GM12878 (cell line): Measurements from ENCODE around the gene KCNN3. TPM values are rescaled to one million over a fixed set of nuclear protein-coding genes. Genes with fewer than 3 reads are reported as not detected.

Experiments
- ATAC-seq: fragments of 200-7000 bp; cut with Tn5 transposase; 3 replicates; pipeline ENCODE4 v1.9.1; 2020; ENCODE audit warnings: mild to moderate bottlenecking, moderate library complexity
- BruUV-seq: library from RNA; stranded (reverse); fragments of 400-500 nt; replicated peaks from 2 replicates; lab custom pipeline; 2021; lab: Mats Ljungman, UMichigan
- CTCF ChIA-PET: fragments of 300-600 bp; sonication (Branson Sonifier 250); formaldehyde crosslinking; extraction: SDS; loops from one replicate; lab custom pipeline; 2021; ENCODE audit warnings: inconsistent platforms; lab: Yijun Ruan, JAX
- POLR2A ChIA-PET: fragments of 350-600 bp; formaldehyde crosslinking; extraction: SDS; loops from one replicate; lab custom pipeline; 2021; ENCODE audit warnings: inconsistent platforms; lab: Charles Lee
- RAD21 ChIA-PET: fragments of 300-600 bp; sonication (Branson Sonifier 250); formaldehyde crosslinking; loops from one replicate; lab custom pipeline; 2023; ENCODE audit warnings: antibody characterized with exemption; ENCODE audit not compliant: unreplicated experiment; lab: Charles Lee
- SMC1A ChIA-PET: fragments of 300-600 bp; sonication (Branson Sonifier 250); formaldehyde crosslinking; loops from one replicate; lab custom pipeline; 2023; ENCODE audit not compliant: unreplicated experiment, uncharacterized antibody; lab: Charles Lee
- DNase-seq: peaks from one replicate; pipeline ENCODE4 v3.0.0-alpha.2; 2011; ENCODE audit warnings: low read depth, low spot score
- FAIRE-seq: peaks from 3 replicates; lab custom pipeline; 2011; peaks lifted over from hg19 to GRCh38; lab: Jason Lieb, UNC
- H2AFZ ChIP-seq: 2 replicates; pipeline ENCODE4 v1.6.0; 2011; ENCODE audit warnings: low read depth, low read length, control low read depth; ENCODE audit not compliant: control insufficient read depth
- H3K27ac ChIP-seq: 2 replicates; pipeline ENCODE4 v1.5.1; 2011; ENCODE audit warnings: control low read depth; ENCODE audit not compliant: control insufficient read depth, insufficient read depth
- H3K27me3 ChIP-seq, 2 experiments: replicated peaks in 1 of 2; 2 replicates each; pipeline versions ENCODE4 v1.6.0 to v1.6.1; 2011; ENCODE audit warnings: low read length in 1 of 2; ENCODE audit not compliant: control insufficient read depth in 2 of 2, insufficient read depth in 2 of 2
- H3K36me3 ChIP-seq, 2 experiments: 2 replicates each; pipeline ENCODE4 v1.5.1; 2011; ENCODE audit warnings: low read length in 1 of 2; ENCODE audit not compliant: control insufficient read depth in 2 of 2, insufficient read depth in 2 of 2
- H3K4me1 ChIP-seq: 2 replicates; pipeline ENCODE4 v1.6.1; 2011; ENCODE audit warnings: mild to moderate bottlenecking, low read length, moderate library complexity, mixed read lengths; ENCODE audit not compliant: control insufficient read depth, insufficient read depth
- H3K4me2 ChIP-seq: 2 replicates; pipeline ENCODE4 v1.6.0; 2011; ENCODE audit warnings: control low read depth; ENCODE audit not compliant: control insufficient read depth, insufficient read depth
- H3K4me3 ChIP-seq: fragments of 200-600 bp; sonication (generic); 2 replicates; pipeline ENCODE4 v1.5.1; 2016
- H3K79me2 ChIP-seq: 2 replicates; pipeline ENCODE4 v1.6.0; 2011; ENCODE audit warnings: low read length; ENCODE audit not compliant: control insufficient read depth, insufficient read depth
- H3K9ac ChIP-seq: 2 replicates; pipeline ENCODE4 v1.8.0; 2011; ENCODE audit warnings: low read length, control low read depth, mixed read lengths; ENCODE audit not compliant: control insufficient read depth, insufficient read depth
- H3K9me3 ChIP-seq: replicated peaks from 3 replicates; pipeline ENCODE4 v1.5.1; 2011; ENCODE audit warnings: mild to moderate bottlenecking, low read length; ENCODE audit not compliant: control insufficient read depth, insufficient read depth
- H4K20me1 ChIP-seq: 2 replicates; pipeline ENCODE4 v1.6.0; 2011; ENCODE audit not compliant: control insufficient read depth, insufficient read depth
- CBX3 ChIP-seq: fragments of 200-600 bp; sonication (generic); IDR thresholded peaks from 2 replicates; pipeline ENCODE4 v1.6.1; 2016; ENCODE audit warnings: low read depth, borderline replicate concordance
- CBX5 ChIP-seq: sonication (generic); IDR thresholded peaks from 2 replicates; pipeline ENCODE4 v1.6.1; 2016; ENCODE audit warnings: low read depth, moderate library complexity, mild to moderate bottlenecking, inconsistent platforms
- EGR1 ChIP-seq, 2 experiments: IDR thresholded peaks; 1 replicate in 1 of 2; 2 replicates in 1 of 2; pipeline ENCODE4 v1.6.1; 2011 to 2012; ENCODE audit warnings: low read depth in 2 of 2, low read length in 2 of 2, borderline replicate concordance in 1 of 2, mild to moderate bottlenecking in 1 of 2, moderate library complexity in 1 of 2
- GATAD2B ChIP-seq: fragments of 450-650 bp; conservative IDR thresholded peaks from 2 replicates; pipeline ENCODE4 v1.6.1; 2017; ENCODE audit warnings: low read depth, mild to moderate bottlenecking, moderate library complexity
- HCFC1 ChIP-seq: fragments of 150-350 bp; IDR thresholded peaks from 2 replicates; pipeline ENCODE4 v1.6.1; 2014; ENCODE audit warnings: low read length
- IRF4 ChIP-seq: IDR thresholded peaks from 2 replicates; pipeline ENCODE4 v1.6.1; 2011; ENCODE audit warnings: low read depth, low read length
- JUND ChIP-seq: IDR thresholded peaks from 2 replicates; pipeline ENCODE4 v1.6.1; 2012; ENCODE audit warnings: low read depth, mild to moderate bottlenecking, low read length, improper control_type of control experiment, moderate library complexity
- KAT2A ChIP-seq: conservative IDR thresholded peaks from 2 replicates; pipeline ENCODE4 v1.6.1; 2011; ENCODE audit warnings: low read depth, low read length; ENCODE audit not compliant: control insufficient read depth
- KLF5 ChIP-seq: fragments of 450-650 bp; IDR thresholded peaks from 2 replicates; pipeline ENCODE4 v1.6.1; 2014; ENCODE audit warnings: mild to moderate bottlenecking; ENCODE audit not compliant: partially characterized antibody
- MLLT1 ChIP-seq: fragments of 450-650 bp; IDR thresholded peaks from 2 replicates; pipeline ENCODE4 v1.6.1; 2016; ENCODE audit warnings: mild to moderate bottlenecking
- NR2C1 ChIP-seq: fragments of 450-650 bp; IDR thresholded peaks from 2 replicates; pipeline ENCODE4 v1.6.1; 2017; ENCODE audit warnings: antibody characterized with exemption, mild to moderate bottlenecking, moderate library complexity
- RBBP5 ChIP-seq: fragments of 200-600 bp; sonication (generic); conservative IDR thresholded peaks from 2 replicates; pipeline ENCODE4 v1.6.1; 2016
- SREBF1 ChIP-seq: IDR thresholded peaks from 2 replicates; pipeline ENCODE4 v1.6.1; 2012; ENCODE audit warnings: mild to moderate bottlenecking, low read length
- STAT1 ChIP-seq: fragments of 450-650 bp; conservative IDR thresholded peaks from 2 replicates; pipeline ENCODE4 v1.6.1; 2014; ENCODE audit warnings: antibody characterized with exemption, mild to moderate bottlenecking
- WRNIP1 ChIP-seq: IDR thresholded peaks from 2 replicates; pipeline ENCODE4 v1.6.1; 2011; ENCODE audit warnings: low read depth, low read length, improper control_type of control experiment, borderline replicate concordance
- ZNF384 ChIP-seq: IDR thresholded peaks from 2 replicates; pipeline ENCODE4 v1.6.1; 2012; ENCODE audit warnings: low read depth, mild to moderate bottlenecking, low read length, improper control_type of control experiment, borderline replicate concordance
- ZNF622 ChIP-seq: fragments of 450-650 bp; IDR thresholded peaks from 2 replicates; pipeline ENCODE4 v1.6.1; 2017; ENCODE audit warnings: mild to moderate bottlenecking, inconsistent platforms
- WGBS: methylation state at CpG from one replicate; pipeline ENCODE4 v1.1.6; 2016; ENCODE audit warnings: low lambda C conversion rate; ENCODE audit not compliant: insufficient replicate concordance, insufficient coverage; ENCODE audit errors: missing lambda C conversion rate; 5-methylcytosine and 5-hydroxymethylcytosine counted together
- in situ Hi-C: fragments of 300-500 bp; cut with MboI; formaldehyde crosslinking; loops from 9 replicates; pipeline ENCODE4 v1.14.3; 2018; ENCODE audit warnings: mixed read lengths
- intact Hi-C: fragments of 100-400 bp; cut with micrococcal nuclease; formaldehyde crosslinking; loops from one replicate; pipeline ENCODE4 v1.14.2; 2022; ENCODE audit not compliant: unreplicated experiment
- polyA plus RNA-seq, 11 experiments: library from polyadenylated mRNA; depleted of rRNA in 4 of 11; unstranded in 6 of 11; stranded (reverse) in 5 of 11; fragments of >200 nt; fragmentation: Nextera tagmentation in 4 of 11; fragmentation: Illumina TruSeq in 1 of 11; extraction: Ambion mirVana in 4 of 11; extraction: Trizol in 1 of 11; gene quantifications; 1 replicate in 1 of 11; 2 replicates in 10 of 11; pipeline versions ENCODE4 v1.2.1 to v1.2.3, GENCODE V29; 2011 to 2016; ENCODE audit warnings: inconsistent platforms in 2 of 11, missing spikeins in 2 of 11, low read depth in 1 of 11
- total RNA-seq, 4 experiments: library from RNA; depleted of rRNA in 3 of 4; stranded (reverse); fragments of >200 nt in 3 of 4; fragmentation: Illumina TruSeq in 1 of 4; extraction: Trizol in 1 of 4; gene quantifications; 2 replicates each; pipeline versions ENCODE4 v1.2.1 to v1.2.3, GENCODE V29; 2013 to 2021

KCNN3 gene
- total and polyA plus RNA-seq, 10 of the 15 experiments (the other 5 are each of a cell fraction or from before 2014, with no cell fraction given): 3.5 to 26.4 (median 14.9) TPM

- Histone ChIP-seq H4K20me1 (no peaks in the 10 kb centered on the region), H3K9ac (no peak overlapping the region), H3K4me3 (no peak overlapping the region), H3K27ac (no peak overlapping the region), H3K27me3 (no peaks in the 10 kb centered on the region), H3K9me3 (no peaks in the 10 kb centered on the region), H3K4me2 (no peak overlapping the region), H3K4me1 (no peaks in the 10 kb centered on the region), H3K79me2 (no peaks in the 10 kb centered on the region), H2AFZ (no peak overlapping the region), H3K36me3 (peaks cover 3 to 4% of the 10 kb centered on the region in 2 experiments; a peak in 3 of 4 replicates)
- FAIRE-seq: no peak
- no TSS peak for BruUV-seq
- ATAC-seq: no peak
- ChIA-PET SMC1A (interaction anchor here (1.3 kb wide), 1 partner anchor 12 kb away, joined by 3 read pairs; no protein-coding TSS in a partner anchor), CTCF (interaction anchor here (1.0 kb wide), 1 partner anchor 122 kb away, joined by 3 read pairs; no protein-coding TSS in a partner anchor), RAD21 (no interaction called here), POLR2A (no interaction called here)
- in situ Hi-C loops (no loop called here), intact Hi-C loops (no loop called here)
- TF ChIP-seq CBX5: no peak
- no peak for TF ChIP-seq IRF4
- no peak for TF ChIP-seq RBBP5
- no peak for TF ChIP-seq HCFC1
- no peak for TF ChIP-seq KLF5
- TF ChIP-seq ZNF384: no peak
- TF ChIP-seq JUND: no peak
- TF ChIP-seq WRNIP1: no peak
- TF ChIP-seq MLLT1: no peak
- TF ChIP-seq KAT2A: no peak
- TF ChIP-seq GATAD2B: no peak
- TF ChIP-seq SREBF1: no peak
- no peak for TF ChIP-seq EGR1 (IDR thresholded peaks at IDR 0.05; ENCODE audit: borderline replicate concordance in 1 of 2, low read depth in 2 of 2, low read length in 2 of 2)
- TF ChIP-seq CBX3: no peak
- TF ChIP-seq ZNF622: no peak
- TF ChIP-seq STAT1: no peak
- no peak for TF ChIP-seq NR2C1
- 18% methylated on average over 6 of the region's 6 CpGs for WGBS
- DNase-seq: no peak
These were observed 114.0 kb downstream of the KCNN3 start for GRCh38 chr1:154755858-154756730.
